NCI-H187 treated with DMSO at 0.1 percent for 48 hours (cell line): ENCODE results near the gene RASSF6.
A peak's percentile ranks its signal among the peaks of the same experiment; 100 is the strongest.
"Not testable (repeated sequence)": the region's sequence is repeated elsewhere in the genome, so short reads cannot be mapped to it uniquely, and the experiment has no call there.

Source experiments
- DNase-seq: peaks from one replicate; lab custom pipeline; 2025; lab: John Stamatoyannopoulos, UW

RASSF6 gene

GRCh38 chr4:73612032-73612431 lies 8.2 kb downstream of the RASSF6 start:
- DNase-seq = no peak

GRCh38 chr4:73609706-73610105 lies 10.5 kb downstream of the RASSF6 start:
- no peak for DNase-seq

GRCh38 chr4:73608689-73609594 lies 11.3 kb downstream of the RASSF6 start:
- no peak for DNase-seq

- DNase-seq = no peak
Measured at GRCh38 chr4:73607375-73608033, 12.7 kb downstream of the RASSF6 start.

GRCh38 chr4:73606465-73606974 lies 13.7 kb downstream of the RASSF6 start:
- peak; percentile 93 for DNase-seq

GRCh38 chr4:73603854-73604584 lies 16.2 kb downstream of the RASSF6 start:
- DNase-seq = no peak

GRCh38 chr4:73603271-73603710 lies 16.9 kb downstream of the RASSF6 start:
- no peak for DNase-seq

- no peak for DNase-seq
Measured at GRCh38 chr4:73600954-73601353, 19.3 kb downstream of the RASSF6 start.

GRCh38 chr4:73599182-73599581 lies 21.1 kb downstream of the RASSF6 start:
- no peak for DNase-seq

- no peak for DNase-seq
Measured at GRCh38 chr4:73597594-73597993, 22.6 kb downstream of the RASSF6 start.

GRCh38 chr4:73597183-73597582 lies 23.1 kb downstream of the RASSF6 start:
- DNase-seq = not testable (repeated sequence)

GRCh38 chr4:73596001-73596400 lies 24.2 kb downstream of the RASSF6 start:
- no peak for DNase-seq

GRCh38 chr4:73593631-73594241 lies 26.5 kb downstream of the RASSF6 start:
- DNase-seq = no peak

- no peak for DNase-seq
Measured at GRCh38 chr4:73589887-73590801, 30.1 kb downstream of the RASSF6 start.

GRCh38 chr4:73589261-73589847 lies 30.9 kb downstream of the RASSF6 start:
- no peak for DNase-seq

GRCh38 chr4:73588613-73589012 lies 31.6 kb downstream of the RASSF6 start:
- DNase-seq = no peak

- no peak for DNase-seq
Measured at GRCh38 chr4:73586666-73587065, 33.6 kb downstream of the RASSF6 start.

- no peak for DNase-seq
Measured at GRCh38 chr4:73586040-73586439, 34.2 kb downstream of the RASSF6 start.

GRCh38 chr4:73585345-73585744 lies 34.9 kb downstream of the RASSF6 start:
- no peak for DNase-seq

- DNase-seq = no peak
Measured at GRCh38 chr4:73583666-73584065, 36.6 kb downstream of the RASSF6 start.
